ENCODE measurements around the gene CDHR3.

DNA sequence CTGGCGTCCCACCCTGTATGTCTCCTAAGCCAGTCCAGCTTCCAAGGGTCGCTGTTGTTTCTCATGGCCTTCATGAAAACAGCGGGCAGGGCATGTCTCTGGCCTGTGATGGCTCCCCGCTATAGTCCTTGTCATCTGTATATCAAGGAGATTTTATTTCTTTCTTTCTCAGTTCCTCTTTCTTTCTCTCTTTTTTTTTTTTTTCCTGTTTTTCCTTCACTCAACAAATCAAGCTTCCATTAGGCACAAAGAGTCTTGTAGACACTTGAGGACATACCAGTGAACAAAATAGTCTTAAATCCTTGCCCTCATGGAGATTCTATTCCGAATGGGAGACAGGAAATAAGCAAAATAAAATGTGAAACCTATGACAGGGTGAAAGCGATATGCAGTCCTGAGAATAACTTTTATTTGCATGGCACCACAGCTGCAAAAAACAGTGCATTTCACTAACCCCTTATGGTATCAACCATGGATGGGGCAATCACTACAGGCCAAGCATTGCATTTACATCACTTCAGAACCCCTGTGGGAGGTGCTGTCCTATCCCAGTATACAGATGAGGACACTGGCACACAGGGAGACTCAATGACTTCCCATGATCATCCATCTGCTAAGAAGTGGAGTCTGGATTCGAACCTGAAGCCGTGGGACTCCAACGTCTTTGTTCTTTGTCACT, 98.4 kb downstream of the CDHR3 start:
- TF ChIP-seq, protein P1, sequence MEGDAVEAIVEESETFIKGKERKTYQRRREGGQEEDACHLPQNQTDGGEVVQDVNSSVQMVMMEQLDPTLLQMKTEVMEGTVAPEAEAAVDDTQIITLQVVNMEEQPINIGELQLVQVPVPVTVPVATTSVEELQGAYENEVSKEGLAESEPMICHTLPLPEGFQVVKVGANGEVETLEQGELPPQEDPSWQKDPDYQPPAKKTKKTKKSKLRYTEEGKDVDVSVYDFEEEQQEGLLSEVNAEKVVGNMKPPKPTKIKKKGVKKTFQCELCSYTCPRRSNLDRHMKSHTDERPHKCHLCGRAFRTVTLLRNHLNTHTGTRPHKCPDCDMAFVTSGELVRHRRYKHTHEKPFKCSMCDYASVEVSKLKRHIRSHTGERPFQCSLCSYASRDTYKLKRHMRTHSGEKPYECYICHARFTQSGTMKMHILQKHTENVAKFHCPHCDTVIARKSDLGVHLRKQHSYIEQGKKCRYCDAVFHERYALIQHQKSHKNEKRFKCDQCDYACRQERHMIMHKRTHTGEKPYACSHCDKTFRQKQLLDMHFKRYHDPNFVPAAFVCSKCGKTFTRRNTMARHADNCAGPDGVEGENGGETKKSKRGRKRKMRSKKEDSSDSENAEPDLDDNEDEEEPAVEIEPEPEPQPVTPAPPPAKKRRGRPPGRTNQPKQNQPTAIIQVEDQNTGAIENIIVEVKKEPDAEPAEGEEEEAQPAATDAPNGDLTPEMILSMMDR (IDR thresholded peaks at IDR 0.05; ENCODE audit: control extremely low read depth in 1 of 3, insufficient read depth in 1 of 3, low read depth in 1 of 3, low read length in 3 of 3), result no peak
- TF ChIP-seq SIN3A (conservative IDR thresholded peaks at IDR 0.05 in 1 of 2, IDR thresholded peaks at IDR 0.05 in 1 of 2; ENCODE audit: low read depth in 1 of 2, low read length in 2 of 2), result no peak
- TF ChIP-seq GTF2F1 (IDR thresholded peaks at IDR 0.05; ENCODE audit: borderline replicate concordance, low read depth, low read length), result no peak
- TF ChIP-seq CBX5 (IDR thresholded peaks at IDR 0.05; ENCODE audit: low read depth, low read length), result no peak
- no peak for TF ChIP-seq JUND (IDR thresholded peaks at IDR 0.05; ENCODE audit: low read length)
- no peak for TF ChIP-seq TCF12 (IDR thresholded peaks at IDR 0.05; ENCODE audit: low read depth, low read length)
- TF ChIP-seq, protein P2, sequence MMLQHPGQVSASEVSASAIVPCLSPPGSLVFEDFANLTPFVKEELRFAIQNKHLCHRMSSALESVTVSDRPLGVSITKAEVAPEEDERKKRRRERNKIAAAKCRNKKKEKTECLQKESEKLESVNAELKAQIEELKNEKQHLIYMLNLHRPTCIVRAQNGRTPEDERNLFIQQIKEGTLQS (IDR thresholded peaks at IDR 0.05; ENCODE audit: insufficient read depth, low read depth, low read length), result no peak
- TF ChIP-seq POLR2AphosphoS5 (IDR thresholded peaks at IDR 0.05; ENCODE audit: low read depth, low read length), result no peak
- TF ChIP-seq POU5F1 (IDR thresholded peaks at IDR 0.05; ENCODE audit: low read depth, low read length), result no peak
- no peak for TF ChIP-seq CREB1 (IDR thresholded peaks at IDR 0.05)
- no peak for TF ChIP-seq FOSL1 (IDR thresholded peaks at IDR 0.05; ENCODE audit: insufficient read depth, low read depth, low read length)
